H9 (cell line): ENCODE measurements around the gene BRCA1. TPM values are rescaled to one million over a fixed set of nuclear protein-coding genes. Genes with fewer than 3 reads are reported as not detected.
A peak's percentile ranks its signal among the peaks of the same experiment; 100 is the strongest.

Source experiments
- DNase-seq: peaks from one replicate; pipeline ENCODE4 v3.0.0-alpha.2; 2017
- H2AFZ ChIP-seq: one replicate; pipeline ENCODE4 v1.6.1; 2013; ENCODE audit warnings: mild to moderate bottlenecking, low read length, control low read depth, moderate library complexity
- H2AK5ac ChIP-seq: 2 replicates; pipeline ENCODE4 v1.6.1; 2013; ENCODE audit warnings: low read length, control low read depth, mixed read lengths; ENCODE audit not compliant: insufficient read length
- H2BK120ac ChIP-seq: one replicate; pipeline ENCODE4 v1.6.1; 2013; ENCODE audit warnings: low read depth, mild to moderate bottlenecking, low read length, control low read depth, inconsistent platforms; ENCODE audit not compliant: poor library complexity, severe bottlenecking
- H2BK12ac ChIP-seq: 2 replicates; pipeline ENCODE4 v1.6.1; 2013; ENCODE audit warnings: low read length, control low read depth, mixed read lengths, low read depth; ENCODE audit not compliant: insufficient read length
- H2BK15ac ChIP-seq: 2 replicates; pipeline ENCODE4 v1.6.1; 2013; ENCODE audit warnings: low read depth, low read length, control low read depth
- H2BK20ac ChIP-seq: one replicate; pipeline ENCODE4 v1.6.1; 2013; ENCODE audit warnings: low read depth, mild to moderate bottlenecking, low read length, control low read depth, inconsistent platforms; ENCODE audit not compliant: poor library complexity, severe bottlenecking
- H2BK5ac ChIP-seq: 2 replicates; pipeline ENCODE4 v1.6.1; 2013; ENCODE audit warnings: low read length, control low read depth, mixed read lengths; ENCODE audit not compliant: insufficient read length
- H3K14ac ChIP-seq: 2 replicates; pipeline ENCODE4 v1.6.1; 2013; ENCODE audit warnings: low read length, control low read depth; ENCODE audit not compliant: insufficient read depth
- H3K18ac ChIP-seq: 2 replicates; pipeline ENCODE4 v1.6.1; 2013; ENCODE audit warnings: low read depth, mild to moderate bottlenecking, mixed read lengths, low read length, control low read depth; ENCODE audit not compliant: insufficient read length
- H3K23ac ChIP-seq: 2 replicates; pipeline ENCODE4 v1.6.1; 2013; ENCODE audit warnings: low read length, control low read depth, mixed read lengths, low read depth; ENCODE audit not compliant: insufficient read length
- H3K23me2 ChIP-seq: 2 replicates; pipeline ENCODE4 v1.6.1; 2013; ENCODE audit warnings: low read depth, mild to moderate bottlenecking, mixed read lengths, low read length, control low read depth; ENCODE audit not compliant: insufficient read length, poor library complexity, severe bottlenecking
- H3K27ac ChIP-seq: 2 replicates; pipeline ENCODE4 v1.5.1; 2013; ENCODE audit warnings: low read length, control low read depth, mixed read lengths, low read depth; ENCODE audit not compliant: insufficient read length
- H3K27me3 ChIP-seq: 2 replicates; pipeline ENCODE4 v1.6.1; 2013; ENCODE audit warnings: low read length, control low read depth, inconsistent platforms; ENCODE audit not compliant: insufficient read depth
- H3K4ac ChIP-seq: 2 replicates; pipeline ENCODE4 v1.6.1; 2013; ENCODE audit warnings: low read depth, mild to moderate bottlenecking, control low read depth, inconsistent platforms, low read length, moderate library complexity
- H3K4me1 ChIP-seq: 2 replicates; pipeline ENCODE4 v1.6.1; 2013; ENCODE audit warnings: low read length, control low read depth, inconsistent platforms; ENCODE audit not compliant: insufficient read depth
- H3K4me2 ChIP-seq: 2 replicates; pipeline ENCODE4 v1.6.1; 2013; ENCODE audit warnings: low read length, control low read depth, mixed read lengths; ENCODE audit not compliant: insufficient read length, insufficient read depth
- H3K56ac ChIP-seq: 2 replicates; pipeline ENCODE4 v1.6.1; 2013; ENCODE audit warnings: low read depth, mild to moderate bottlenecking, mixed read lengths, low read length, control low read depth; ENCODE audit not compliant: insufficient read length
- H3K79me1 ChIP-seq: 2 replicates; pipeline ENCODE4 v1.6.1; 2013; ENCODE audit warnings: low read depth, mild to moderate bottlenecking, moderate library complexity, low read length, control low read depth, inconsistent platforms; ENCODE audit not compliant: insufficient read depth, poor library complexity, severe bottlenecking
- H3K79me2 ChIP-seq: 2 replicates; pipeline ENCODE4 v1.6.1; 2013; ENCODE audit warnings: low read length, control low read depth, inconsistent platforms; ENCODE audit not compliant: insufficient read depth
- H3K9ac ChIP-seq: 2 replicates; pipeline ENCODE4 v1.6.1; 2013; ENCODE audit warnings: low read length, control low read depth, mixed read lengths; ENCODE audit not compliant: insufficient read length; ENCODE audit errors: extremely low read depth
- H3K9me3 ChIP-seq: one replicate; pipeline ENCODE4 v1.6.1; 2013; ENCODE audit warnings: low read depth, low read length, inconsistent platforms; ENCODE audit not compliant: control insufficient read depth
- H3T11ph ChIP-seq: one replicate; pipeline ENCODE4 v1.6.1; 2013; ENCODE audit warnings: mild to moderate bottlenecking, low read length, control low read depth, inconsistent platforms
- H4K20me1 ChIP-seq: one replicate; pipeline ENCODE4 v1.6.1; 2013; ENCODE audit not compliant: control insufficient read depth, insufficient read length, insufficient read depth
- H4K5ac ChIP-seq: 2 replicates; pipeline ENCODE4 v1.6.1; 2013; ENCODE audit warnings: low read depth, mild to moderate bottlenecking, mixed read lengths, low read length, control low read depth; ENCODE audit not compliant: insufficient read length
- H4K8ac ChIP-seq: replicated peaks from 2 replicates; pipeline ENCODE4 v1.6.1; 2013; ENCODE audit warnings: low read length, control low read depth, mixed read lengths, low read depth; ENCODE audit not compliant: insufficient read length
- H4K91ac ChIP-seq: 2 replicates; pipeline ENCODE4 v1.6.1; 2013; ENCODE audit warnings: low read depth, mild to moderate bottlenecking, moderate library complexity, mixed read lengths, low read length, control low read depth; ENCODE audit not compliant: insufficient read length
- H3K27ac Mint-ChIP-seq, 3 experiments: 2 replicates in 2 of 3; 3 replicates in 1 of 3; pipeline ENCODE4 v1.8.0; 2020 to 2021; ENCODE audit warnings: mixed read lengths in 3 of 3, mild to moderate bottlenecking in 1 of 3, moderate library complexity in 1 of 3
- H3K27me3 Mint-ChIP-seq: 2 replicates; pipeline ENCODE4 v1.8.0; 2021; ENCODE audit warnings: low read depth, mild to moderate bottlenecking, moderate library complexity, mixed read lengths
- H3K36me3 Mint-ChIP-seq, 3 experiments: 2 replicates in 2 of 3; 3 replicates in 1 of 3; pipeline ENCODE4 v1.8.0; 2020 to 2021; ENCODE audit warnings: low read depth in 3 of 3, mixed read lengths in 3 of 3; ENCODE audit not compliant: insufficient read depth in 1 of 3
- H3K4me1 Mint-ChIP-seq, 2 experiments: 2 replicates each; pipeline ENCODE4 v1.8.0; 2020; ENCODE audit warnings: mixed read lengths in 2 of 2
- H3K4me3 Mint-ChIP-seq, 2 experiments: 2 replicates in 1 of 2; 3 replicates in 1 of 2; pipeline ENCODE4 v1.8.0; 2020 to 2021; ENCODE audit warnings: mild to moderate bottlenecking in 2 of 2, mixed read lengths in 2 of 2, moderate library complexity in 1 of 2
- H3K9me3 Mint-ChIP-seq, 2 experiments: 2 replicates in 1 of 2; 3 replicates in 1 of 2; pipeline ENCODE4 v1.8.0; 2020; ENCODE audit warnings: mild to moderate bottlenecking in 2 of 2, mixed read lengths in 2 of 2, moderate library complexity in 1 of 2
- WGBS: extraction: QIAGEN DNeasy Blood & Tissue Kit; methylation state at CpG from one replicate; pipeline ENCODE4 v1.1.7; 2013; ENCODE audit warnings: missing lambda C conversion rate, low lambda C conversion rate, mixed read lengths; ENCODE audit not compliant: insufficient read length; ENCODE audit errors: extremely low coverage; 5-methylcytosine and 5-hydroxymethylcytosine counted together
- total RNA-seq: library from RNA; stranded (reverse); gene quantifications from 2 replicates; pipeline ENCODE4 v1.2.1, GENCODE V29; 2021
- TF ChIP-seq, protein P1 (sequence below): fragments of 200-600 bp; sonication (generic); conservative IDR thresholded peaks from 3 replicates; pipeline ENCODE4 v1.8.0; 2021; ENCODE audit warnings: antibody characterized with exemption, mild to moderate bottlenecking

Gene BRCA1
- total RNA-seq, 1 experiment from 2014 or later, result 32.3 TPM

DNA sequence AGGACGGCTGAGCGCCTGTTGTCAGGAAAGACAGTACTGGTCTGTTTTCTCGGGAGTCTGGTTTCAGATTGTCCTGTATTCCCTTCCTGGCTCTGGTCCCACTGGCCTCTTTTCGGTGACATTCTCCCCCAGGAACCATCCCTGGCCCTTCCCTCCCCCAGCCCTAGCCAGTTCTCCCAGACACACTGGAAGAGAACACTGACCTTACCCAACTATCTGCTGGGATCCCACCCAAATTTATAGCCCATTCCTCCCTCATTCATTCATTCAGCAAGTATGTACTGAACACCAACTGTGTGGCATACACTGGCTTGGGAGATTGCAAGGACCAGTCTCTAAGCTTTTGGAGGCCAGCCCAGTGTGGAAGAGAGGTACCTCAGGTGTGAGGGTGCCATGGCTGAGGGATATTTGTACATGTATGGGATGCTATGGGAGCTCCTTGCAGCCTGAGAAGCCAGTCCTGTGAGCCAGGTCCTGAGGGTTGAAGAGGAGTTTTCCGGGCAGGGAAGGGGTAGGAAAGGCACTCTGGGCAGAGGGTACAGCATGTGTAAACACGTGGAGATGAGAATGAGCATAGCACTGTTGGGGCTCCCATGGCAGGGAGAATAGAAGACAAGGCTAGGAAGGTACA, 94.9 kb downstream of the BRCA1 start:
- no peaks in the 10 kb centered on the region for H3K9me3 ChIP-seq
- H2AFZ ChIP-seq, result no peak overlapping the region

More for the DNA sequence above, 94.9 kb downstream of the BRCA1 start:
- Histone ChIP-seq H3K79me1 (no peaks in the 10 kb centered on the region), H3K79me2 (no peaks in the 10 kb centered on the region), H2AK5ac (no peak overlapping the region), H2BK20ac (no peak overlapping the region), H4K5ac (no peak overlapping the region), H3K14ac (no peak overlapping the region), H3T11ph (no peak overlapping the region), H3K23ac (no peak overlapping the region), H3K4ac (no peak overlapping the region), H2BK120ac (no peak overlapping the region), H3K18ac (no peak overlapping the region), H2BK12ac (no peak overlapping the region), H3K27me3 (no peaks in the 10 kb centered on the region), H3K9ac (no peak overlapping the region), H3K4me2 (no peak overlapping the region), H4K91ac (no peak overlapping the region), H2BK5ac (no peak overlapping the region), H2BK15ac (no peak overlapping the region), H3K4me1 (peaks cover 20% of the 10 kb centered on the region), H4K20me1 (no peaks in the 10 kb centered on the region), H4K8ac (no peak overlapping the region), H3K27ac (no peak overlapping the region), H3K56ac (no peak overlapping the region), H3K23me2 (peaks cover 7% of the 10 kb centered on the region)
- H3K4me1 Mint-ChIP-seq, result peaks cover 67 to 79% of the 10 kb centered on the region in 2 experiments
- peak overlapping the region in 2 of 3 experiments; percentile 17 to 41; a peak in 5 of 7 replicates for H3K27ac Mint-ChIP-seq
- H3K36me3 Mint-ChIP-seq, result peaks cover 10 to 30% (median 25%) of the 10 kb centered on the region in 3 experiments; a peak in 6 of 7 replicates
- no peaks in the 10 kb centered on the region for H3K9me3 Mint-ChIP-seq
- no peak for DNase-seq
- H3K4me3 Mint-ChIP-seq, result no peak overlapping the region
- WGBS, result no CpG with 5 or more reads among the region's 6 CpGs
- no peaks in the 10 kb centered on the region for H3K27me3 Mint-ChIP-seq
- TF ChIP-seq, protein P1, sequence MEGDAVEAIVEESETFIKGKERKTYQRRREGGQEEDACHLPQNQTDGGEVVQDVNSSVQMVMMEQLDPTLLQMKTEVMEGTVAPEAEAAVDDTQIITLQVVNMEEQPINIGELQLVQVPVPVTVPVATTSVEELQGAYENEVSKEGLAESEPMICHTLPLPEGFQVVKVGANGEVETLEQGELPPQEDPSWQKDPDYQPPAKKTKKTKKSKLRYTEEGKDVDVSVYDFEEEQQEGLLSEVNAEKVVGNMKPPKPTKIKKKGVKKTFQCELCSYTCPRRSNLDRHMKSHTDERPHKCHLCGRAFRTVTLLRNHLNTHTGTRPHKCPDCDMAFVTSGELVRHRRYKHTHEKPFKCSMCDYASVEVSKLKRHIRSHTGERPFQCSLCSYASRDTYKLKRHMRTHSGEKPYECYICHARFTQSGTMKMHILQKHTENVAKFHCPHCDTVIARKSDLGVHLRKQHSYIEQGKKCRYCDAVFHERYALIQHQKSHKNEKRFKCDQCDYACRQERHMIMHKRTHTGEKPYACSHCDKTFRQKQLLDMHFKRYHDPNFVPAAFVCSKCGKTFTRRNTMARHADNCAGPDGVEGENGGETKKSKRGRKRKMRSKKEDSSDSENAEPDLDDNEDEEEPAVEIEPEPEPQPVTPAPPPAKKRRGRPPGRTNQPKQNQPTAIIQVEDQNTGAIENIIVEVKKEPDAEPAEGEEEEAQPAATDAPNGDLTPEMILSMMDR, result no peak
